ENCODE measurements around the gene EMC10. TPM values are rescaled to one million over a fixed set of nuclear protein-coding genes. Genes with fewer than 3 reads are reported as not detected.

The EMC10 gene
- total and polyA plus RNA-seq, 12 donors, result 39.4 to 216 (median 123) TPM

- TF ChIP-seq POLR2A (IDR thresholded peaks at IDR 0.05) (no peak), CTCF (IDR thresholded peaks at IDR 0.05) (no peak)
Measured at GRCh38 chr19:50509366-50509765, 33.1 kb downstream of the EMC10 start.

DNA sequence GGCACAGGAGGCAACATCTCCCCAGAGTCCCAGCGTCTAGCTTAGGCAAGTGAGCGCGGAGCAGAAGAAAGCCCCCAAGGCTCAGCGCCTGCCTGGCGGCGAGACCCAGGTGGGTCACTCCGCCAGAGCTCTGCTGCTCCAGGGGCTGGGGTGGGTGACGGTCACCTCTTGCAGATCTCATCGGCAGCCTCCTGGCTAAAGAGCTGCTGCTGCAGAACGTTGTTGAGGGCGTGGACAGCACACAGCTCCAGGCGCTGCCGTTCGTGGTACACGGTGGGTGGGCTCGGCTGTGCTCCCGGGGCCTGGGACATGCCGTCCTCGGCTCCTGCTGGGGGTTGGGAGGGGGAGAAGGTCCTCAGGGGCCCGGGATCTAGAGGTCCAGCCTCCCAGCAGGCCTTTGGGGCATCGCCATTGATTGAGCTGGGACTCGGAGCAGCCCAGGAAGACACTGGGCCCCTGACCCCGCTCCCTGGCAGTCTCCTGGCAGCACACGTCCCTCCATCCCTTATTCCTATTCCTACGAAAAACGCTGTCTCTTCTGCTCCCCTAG is 33.9 kb downstream of the EMC10 start:
- Histone ChIP-seq H3K27me3 (no peaks in the 10 kb centered on the region), H3K4me3 (peak overlapping the region in 3 of 4 donors; percentile 39 to 69 (median 44)), H3K4me1 (replicated peaks in 1 of 2) (peaks cover 8% of the 10 kb centered on the region in 2 donors), H3K36me3 (replicated peaks in 1 of 2) (no peaks in the 10 kb centered on the region), H3K27ac (peak overlapping the region in 2 of 5 donors; percentile 11 to 78), H3K9me3 (replicated peaks in 1 of 3) (no peaks in the 10 kb centered on the region)
- TF ChIP-seq POLR2A (IDR thresholded peaks at IDR 0.05) (no peak), CTCF (IDR thresholded peaks at IDR 0.05) (no peak)
- WGBS, 4 donors, result 49 to 96% (median 64%) methylated on average over 8 to 26 of the region's 26 CpGs
- peak in 4 of 7 donors; percentile 17 to 68 (median 39) for DNase-seq
- intact Hi-C loops (cut with DNase I), result no loop called here

More at GRCh38 chr19:50509366-50509765, 33.1 kb downstream of the EMC10 start:
- WGBS, 4 donors, result 84 to 87% (median 86%) methylated on average over 11 of the region's 11 CpGs
- DNase-seq, result no peak
- Histone ChIP-seq H3K9me3 (replicated peaks in 1 of 3) (no peaks in the 10 kb centered on the region), H3K27ac (no peak overlapping the region), H3K27me3 (no peaks in the 10 kb centered on the region), H3K4me3 (no peak overlapping the region), H3K4me1 (replicated peaks in 1 of 2) (peaks cover 8% of the 10 kb centered on the region in 2 donors), H3K36me3 (replicated peaks in 1 of 2) (no peaks in the 10 kb centered on the region)
- intact Hi-C loops (cut with DNase I), result no loop called here

DNA sequence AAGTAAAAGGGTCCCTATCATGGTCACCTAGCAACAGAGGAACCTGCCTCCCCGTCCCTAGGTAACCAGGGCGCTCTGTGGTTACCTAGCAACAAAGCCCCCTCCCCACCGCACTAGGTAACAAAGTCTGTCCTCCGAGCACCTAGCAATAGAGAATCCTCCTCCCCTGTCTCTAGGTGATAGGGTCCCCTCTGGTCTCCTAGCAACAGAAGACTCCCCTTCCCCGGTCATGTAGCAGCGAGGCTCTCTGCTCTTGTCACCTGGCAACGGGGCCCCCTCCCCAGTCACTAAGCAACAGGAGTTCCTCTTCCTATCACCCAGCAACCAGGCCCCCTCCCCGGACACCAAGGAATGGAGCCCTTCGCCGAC is 34.4 kb downstream of the EMC10 start:
- no peaks in the 10 kb centered on the region for H3K9me3 ChIP-seq (replicated peaks in 1 of 3)
- H3K36me3 ChIP-seq (replicated peaks in 1 of 2), result no peaks in the 10 kb centered on the region
- no peak for DNase-seq
- WGBS, 4 donors, result 0 to 5% (median 3%) methylated on average over 1 to 10 of the region's 10 CpGs
- no peak for TF ChIP-seq POLR2A (IDR thresholded peaks at IDR 0.05)
- TF ChIP-seq CTCF (IDR thresholded peaks at IDR 0.05), result no peak
- no peaks in the 10 kb centered on the region for H3K27me3 ChIP-seq
- H3K27ac ChIP-seq, result peak overlapping the region in 3 of 5 donors; percentile 11 to 78 (median 62)
- peak overlapping the region; percentile 39 to 76 (median 56) for H3K4me3 ChIP-seq
- intact Hi-C loops (cut with DNase I), result no loop called here
- H3K4me1 ChIP-seq (replicated peaks in 1 of 2), result peaks cover 8% of the 10 kb centered on the region in 2 donors

- Histone ChIP-seq H3K9me3 (replicated peaks in 1 of 3) (no peaks in the 10 kb centered on the region), H3K4me1 (replicated peaks in 1 of 2) (peaks cover 8% of the 10 kb centered on the region in 2 donors), H3K4me3 (peak within 1 kb of the TSS; percentile 39 to 76 (median 56)), H3K36me3 (replicated peaks in 1 of 2) (no peaks in the 10 kb centered on the region), H3K27ac (peak within 1 kb of the TSS in 3 of 5 donors; percentile 11 to 78 (median 77)), H3K27me3 (no peaks in the 10 kb centered on the region)
- intact Hi-C loops (cut with DNase I), result no loop called here
- TF ChIP-seq CTCF (IDR thresholded peaks at IDR 0.05) (no peak), POLR2A (IDR thresholded peaks at IDR 0.05) (peak; percentile 33 to 37)
- peak; percentile 97 to 100 (median 98) for DNase-seq
- 0 to 2% (median 1%) methylated on average over 16 to 69 of the region's 69 CpGs for WGBS, 4 donors
Measured at GRCh38 chr19:50511069-50511822, 34.9 kb downstream of the EMC10 start, which contains the start of gene JOSD2. Gene JOSD2 (minus strand): TSS chr19:50511191. CDS start chr19:50510431, 760 bp downstream.

All from adrenal gland (tissue), 12 donors.